GM23338 (cell line): ENCODE results near the gene SLC7A4. TPM values are rescaled to one million over a fixed set of nuclear protein-coding genes. Genes with fewer than 3 reads are reported as not detected.

ENCODE experiments used
- ATAC-seq: fragments of 200-7000 bp; cut with Tn5 transposase; 3 replicates; pipeline ENCODE4 v1.9.1; 2020
- DNase-seq: peaks from one replicate; pipeline ENCODE4 v3.0.0-alpha.2; 2015; ENCODE audit warnings: low spot score
- H2AFZ ChIP-seq: fragments of 200-600 bp; sonication (generic); 2 replicates; pipeline ENCODE4 v1.8.0; 2016; ENCODE audit warnings: antibody characterized with exemption, mild to moderate bottlenecking, moderate library complexity
- H3F3A ChIP-seq: fragments of 200-600 bp; sonication (generic); replicated peaks from 2 replicates; pipeline ENCODE4 v1.8.0; 2017; ENCODE audit warnings: antibody characterized with exemption, mixed run types, low read depth
- H3K27ac ChIP-seq: fragments of 200-600 bp; sonication (generic); 2 replicates; pipeline ENCODE4 v1.6.1; 2016; ENCODE audit warnings: low read depth
- H3K27me3 ChIP-seq: fragments of 200-600 bp; sonication (generic); 2 replicates; pipeline ENCODE4 v1.8.0; 2016; ENCODE audit warnings: mild to moderate bottlenecking, mixed run types, moderate library complexity; ENCODE audit not compliant: insufficient read depth
- H3K36me3 ChIP-seq: fragments of 200-600 bp; sonication (generic); 2 replicates; pipeline ENCODE4 v1.8.0; 2016; ENCODE audit warnings: mild to moderate bottlenecking; ENCODE audit not compliant: insufficient read depth
- H3K4me1 ChIP-seq: fragments of 200-600 bp; sonication (generic); 2 replicates; pipeline ENCODE4 v1.8.0; 2016; ENCODE audit warnings: mild to moderate bottlenecking, moderate library complexity; ENCODE audit not compliant: insufficient read depth
- H3K4me2 ChIP-seq: fragments of 200-600 bp; sonication (generic); 2 replicates; pipeline ENCODE4 v1.7.1; 2017; ENCODE audit warnings: mixed run types
- H3K4me3 ChIP-seq: fragments of 200-600 bp; sonication (generic); 2 replicates; pipeline ENCODE4 v1.6.1; 2016; ENCODE audit warnings: mixed run types
- H3K79me2 ChIP-seq: fragments of 200-600 bp; sonication (generic); replicated peaks from 2 replicates; pipeline ENCODE4 v1.8.0; 2017; ENCODE audit warnings: mild to moderate bottlenecking; ENCODE audit not compliant: insufficient read depth
- H3K9me2 ChIP-seq: fragments of 200-600 bp; sonication (generic); 2 replicates; pipeline ENCODE4 v1.8.0; 2017; ENCODE audit not compliant: insufficient read depth
- H4K20me1 ChIP-seq: fragments of 200-600 bp; sonication (generic); replicated peaks from 2 replicates; pipeline ENCODE4 v1.8.0; 2017; ENCODE audit warnings: mild to moderate bottlenecking; ENCODE audit not compliant: insufficient read depth
- H3K27ac Mint-ChIP-seq: 2 replicates; pipeline ENCODE4 v1.8.0; 2020; ENCODE audit warnings: inconsistent platforms, mild to moderate bottlenecking, moderate library complexity, mixed read lengths
- H3K27me3 Mint-ChIP-seq: 3 replicates; pipeline ENCODE4 v1.8.0; 2022; ENCODE audit warnings: low read depth, mild to moderate bottlenecking, moderate library complexity, mixed read lengths, inconsistent platforms; ENCODE audit not compliant: insufficient read depth, poor library complexity
- H3K36me3 Mint-ChIP-seq: 3 replicates; pipeline ENCODE4 v1.8.0; 2021; ENCODE audit warnings: low read depth, mild to moderate bottlenecking, inconsistent platforms, moderate library complexity, mixed read lengths
- H3K4me1 Mint-ChIP-seq: 3 replicates; pipeline ENCODE4 v1.8.0; 2020; ENCODE audit warnings: mild to moderate bottlenecking, inconsistent platforms, mixed read lengths
- H3K4me3 Mint-ChIP-seq: 3 replicates; pipeline ENCODE4 v1.8.0; 2021; ENCODE audit warnings: moderate library complexity, mild to moderate bottlenecking, inconsistent platforms, mixed read lengths
- H3K9me3 Mint-ChIP-seq: 3 replicates; pipeline ENCODE4 v1.8.0; 2020; ENCODE audit warnings: moderate library complexity, mild to moderate bottlenecking, inconsistent platforms, mixed read lengths
- CREB1 ChIP-seq: fragments of 250-450 bp; sonication (Bioruptor Pico); IDR thresholded peaks from 2 replicates; pipeline ENCODE4 v1.5.0; 2020; ENCODE audit warnings: low read depth, mild to moderate bottlenecking, moderate library complexity
- EZH2 ChIP-seq: fragments of 200-600 bp; sonication (generic); IDR thresholded peaks from one replicate; pipeline ENCODE4 v1.8.0; 2017; ENCODE audit warnings: antibody characterized with exemption, mild to moderate bottlenecking, low read depth; ENCODE audit not compliant: unreplicated experiment
- EZH2phosphoT487 ChIP-seq: fragments of 200-600 bp; sonication (generic); IDR thresholded peaks from one replicate; pipeline ENCODE4 v1.8.1; 2018; ENCODE audit warnings: antibody characterized with exemption; ENCODE audit not compliant: unreplicated experiment
- JUNB ChIP-seq: IDR thresholded peaks from one replicate; pipeline ENCODE4 v1.6.1; 2016; ENCODE audit warnings: antibody characterized with exemption; ENCODE audit not compliant: unreplicated experiment
- NANOG ChIP-seq: IDR thresholded peaks from 2 replicates; pipeline ENCODE4 v1.6.1; 2016; ENCODE audit warnings: antibody characterized with exemption, borderline replicate concordance
- POLR2AphosphoS5 ChIP-seq: IDR thresholded peaks from 2 replicates; pipeline ENCODE4 v1.6.1; 2016; ENCODE audit warnings: antibody characterized with exemption, low read depth
- STAT1 ChIP-seq: IDR thresholded peaks from one replicate; pipeline ENCODE4 v1.6.1; 2016; ENCODE audit warnings: antibody characterized with exemption; ENCODE audit not compliant: unreplicated experiment
- ZNF114 ChIP-seq: fragments of 250-450 bp; sonication (Bioruptor Pico); IDR thresholded peaks from 2 replicates; pipeline ENCODE4 v1.5.0; 2020; ENCODE audit warnings: mild to moderate bottlenecking, moderate library complexity
- ZNF331 ChIP-seq: fragments of 250-450 bp; sonication (Bioruptor Pico); IDR thresholded peaks from 2 replicates; pipeline ENCODE4 v1.5.0; 2020; ENCODE audit warnings: low read depth, mild to moderate bottlenecking, moderate library complexity
- polyA plus RNA-seq: library from polyadenylated mRNA; unstranded; fragments of >200 nt; fragmentation: Nextera tagmentation; extraction: Ambion mirVana; gene quantifications from 2 replicates; pipeline ENCODE4 v1.2.1, GENCODE V29; 2016
- total RNA-seq: library from RNA; depleted of rRNA; stranded (reverse); fragments of >200 nt; shearing (Covaris generic); gene quantifications from 2 replicates; pipeline ENCODE4 v1.2.3, GENCODE V29; 2014
- TF ChIP-seq, protein P1 (sequence below): fragments of 250-450 bp; sonication (Bioruptor Pico); IDR thresholded peaks from 2 replicates; pipeline ENCODE4 v1.5.0; 2020; ENCODE audit warnings: mild to moderate bottlenecking, moderate library complexity
- TF ChIP-seq, protein P2 (sequence below): IDR thresholded peaks from one replicate; pipeline ENCODE4 v1.6.1; 2018; ENCODE audit warnings: antibody characterized with exemption; ENCODE audit not compliant: unreplicated experiment
- TF ChIP-seq, protein P3 (sequence below): IDR thresholded peaks from 2 replicates; pipeline ENCODE4 v1.6.1; 2016; ENCODE audit warnings: antibody characterized with exemption
- TF ChIP-seq, protein P4 (sequence below), 2 experiments: fragments of 200-600 bp in 1 of 2; sonication (generic) in 1 of 2; conservative IDR thresholded peaks; 2 replicates each; pipeline versions ENCODE4 v1.5.1 to v1.6.1; 2016 to 2017; ENCODE audit warnings: antibody characterized with exemption in 2 of 2, low read depth in 2 of 2, mild to moderate bottlenecking in 2 of 2, moderate library complexity in 1 of 2

SLC7A4 gene
- total and polyA plus RNA-seq, 2 experiments from 2014 or later = 0.07 to 0.44 TPM

- H3K9me2 ChIP-seq = no peaks in the 10 kb centered on the region
- no peaks in the 10 kb centered on the region for H3K79me2 ChIP-seq
- H3K27ac Mint-ChIP-seq = no peak overlapping the region
- peak overlapping the region; percentile 94 for H2AFZ ChIP-seq
- H3K9me3 Mint-ChIP-seq = no peaks in the 10 kb centered on the region
- peaks cover 32% of the 10 kb centered on the region for H3K4me1 Mint-ChIP-seq
- no peaks in the 10 kb centered on the region for H3K36me3 ChIP-seq
- no peaks in the 10 kb centered on the region for H4K20me1 ChIP-seq
- no peaks in the 10 kb centered on the region for H3K27me3 ChIP-seq
- ATAC-seq (peak; percentile 57), DNase-seq (peak; percentile 49)
- H3K27ac ChIP-seq = no peak overlapping the region
- no peak for TF ChIP-seq JUNB
- no peak for TF ChIP-seq ZNF114 (CRISPR knock-in tag)
- no peak for TF ChIP-seq EZH2
- TF ChIP-seq, protein P1, sequence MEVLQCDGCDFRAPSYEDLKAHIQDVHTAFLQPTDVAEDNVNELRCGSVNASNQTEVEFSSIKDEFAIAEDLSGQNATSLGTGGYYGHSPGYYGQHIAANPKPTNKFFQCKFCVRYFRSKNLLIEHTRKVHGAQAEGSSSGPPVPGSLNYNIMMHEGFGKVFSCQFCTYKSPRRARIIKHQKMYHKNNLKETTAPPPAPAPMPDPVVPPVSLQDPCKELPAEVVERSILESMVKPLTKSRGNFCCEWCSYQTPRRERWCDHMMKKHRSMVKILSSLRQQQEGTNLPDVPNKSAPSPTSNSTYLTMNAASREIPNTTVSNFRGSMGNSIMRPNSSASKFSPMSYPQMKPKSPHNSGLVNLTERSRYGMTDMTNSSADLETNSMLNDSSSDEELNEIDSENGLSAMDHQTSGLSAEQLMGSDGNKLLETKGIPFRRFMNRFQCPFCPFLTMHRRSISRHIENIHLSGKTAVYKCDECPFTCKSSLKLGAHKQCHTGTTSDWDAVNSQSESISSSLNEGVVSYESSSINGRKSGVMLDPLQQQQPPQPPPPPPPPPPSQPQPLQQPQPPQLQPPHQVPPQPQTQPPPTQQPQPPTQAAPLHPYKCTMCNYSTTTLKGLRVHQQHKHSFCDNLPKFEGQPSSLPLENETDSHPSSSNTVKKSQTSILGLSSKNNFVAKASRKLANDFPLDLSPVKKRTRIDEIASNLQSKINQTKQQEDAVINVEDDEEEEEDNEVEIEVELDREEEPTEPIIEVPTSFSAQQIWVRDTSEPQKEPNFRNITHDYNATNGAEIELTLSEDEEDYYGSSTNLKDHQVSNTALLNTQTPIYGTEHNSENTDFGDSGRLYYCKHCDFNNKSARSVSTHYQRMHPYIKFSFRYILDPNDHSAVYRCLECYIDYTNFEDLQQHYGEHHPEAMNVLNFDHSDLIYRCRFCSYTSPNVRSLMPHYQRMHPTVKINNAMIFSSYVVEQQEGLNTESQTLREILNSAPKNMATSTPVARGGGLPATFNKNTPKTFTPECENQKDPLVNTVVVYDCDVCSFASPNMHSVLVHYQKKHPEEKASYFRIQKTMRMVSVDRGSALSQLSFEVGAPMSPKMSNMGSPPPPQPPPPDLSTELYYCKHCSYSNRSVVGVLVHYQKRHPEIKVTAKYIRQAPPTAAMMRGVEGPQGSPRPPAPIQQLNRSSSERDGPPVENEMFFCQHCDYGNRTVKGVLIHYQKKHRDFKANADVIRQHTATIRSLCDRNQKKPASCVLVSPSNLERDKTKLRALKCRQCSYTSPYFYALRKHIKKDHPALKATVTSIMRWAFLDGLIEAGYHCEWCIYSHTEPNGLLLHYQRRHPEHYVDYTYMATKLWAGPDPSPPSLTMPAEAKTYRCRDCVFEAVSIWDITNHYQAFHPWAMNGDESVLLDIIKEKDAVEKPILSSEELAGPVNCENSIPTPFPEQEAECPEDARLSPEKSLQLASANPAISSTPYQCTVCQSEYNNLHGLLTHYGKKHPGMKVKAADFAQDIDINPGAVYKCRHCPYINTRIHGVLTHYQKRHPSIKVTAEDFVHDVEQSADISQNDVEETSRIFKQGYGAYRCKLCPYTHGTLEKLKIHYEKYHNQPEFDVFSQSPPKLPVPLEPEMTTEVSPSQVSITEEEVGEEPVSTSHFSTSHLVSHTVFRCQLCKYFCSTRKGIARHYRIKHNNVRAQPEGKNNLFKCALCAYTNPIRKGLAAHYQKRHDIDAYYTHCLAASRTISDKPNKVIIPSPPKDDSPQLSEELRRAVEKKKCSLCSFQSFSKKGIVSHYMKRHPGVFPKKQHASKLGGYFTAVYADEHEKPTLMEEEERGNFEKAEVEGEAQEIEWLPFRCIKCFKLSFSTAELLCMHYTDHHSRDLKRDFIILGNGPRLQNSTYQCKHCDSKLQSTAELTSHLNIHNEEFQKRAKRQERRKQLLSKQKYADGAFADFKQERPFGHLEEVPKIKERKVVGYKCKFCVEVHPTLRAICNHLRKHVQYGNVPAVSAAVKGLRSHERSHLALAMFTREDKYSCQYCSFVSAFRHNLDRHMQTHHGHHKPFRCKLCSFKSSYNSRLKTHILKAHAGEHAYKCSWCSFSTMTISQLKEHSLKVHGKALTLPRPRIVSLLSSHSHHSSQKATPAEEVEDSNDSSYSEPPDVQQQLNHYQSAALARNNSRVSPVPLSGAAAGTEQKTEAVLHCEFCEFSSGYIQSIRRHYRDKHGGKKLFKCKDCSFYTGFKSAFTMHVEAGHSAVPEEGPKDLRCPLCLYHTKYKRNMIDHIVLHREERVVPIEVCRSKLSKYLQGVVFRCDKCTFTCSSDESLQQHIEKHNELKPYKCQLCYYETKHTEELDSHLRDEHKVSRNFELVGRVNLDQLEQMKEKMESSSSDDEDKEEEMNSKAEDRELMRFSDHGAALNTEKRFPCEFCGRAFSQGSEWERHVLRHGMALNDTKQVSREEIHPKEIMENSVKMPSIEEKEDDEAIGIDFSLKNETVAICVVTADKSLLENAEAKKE (CRISPR knock-in tag) = no peak
- no peak for TF ChIP-seq POLR2AphosphoS5
- TF ChIP-seq, protein P2, sequence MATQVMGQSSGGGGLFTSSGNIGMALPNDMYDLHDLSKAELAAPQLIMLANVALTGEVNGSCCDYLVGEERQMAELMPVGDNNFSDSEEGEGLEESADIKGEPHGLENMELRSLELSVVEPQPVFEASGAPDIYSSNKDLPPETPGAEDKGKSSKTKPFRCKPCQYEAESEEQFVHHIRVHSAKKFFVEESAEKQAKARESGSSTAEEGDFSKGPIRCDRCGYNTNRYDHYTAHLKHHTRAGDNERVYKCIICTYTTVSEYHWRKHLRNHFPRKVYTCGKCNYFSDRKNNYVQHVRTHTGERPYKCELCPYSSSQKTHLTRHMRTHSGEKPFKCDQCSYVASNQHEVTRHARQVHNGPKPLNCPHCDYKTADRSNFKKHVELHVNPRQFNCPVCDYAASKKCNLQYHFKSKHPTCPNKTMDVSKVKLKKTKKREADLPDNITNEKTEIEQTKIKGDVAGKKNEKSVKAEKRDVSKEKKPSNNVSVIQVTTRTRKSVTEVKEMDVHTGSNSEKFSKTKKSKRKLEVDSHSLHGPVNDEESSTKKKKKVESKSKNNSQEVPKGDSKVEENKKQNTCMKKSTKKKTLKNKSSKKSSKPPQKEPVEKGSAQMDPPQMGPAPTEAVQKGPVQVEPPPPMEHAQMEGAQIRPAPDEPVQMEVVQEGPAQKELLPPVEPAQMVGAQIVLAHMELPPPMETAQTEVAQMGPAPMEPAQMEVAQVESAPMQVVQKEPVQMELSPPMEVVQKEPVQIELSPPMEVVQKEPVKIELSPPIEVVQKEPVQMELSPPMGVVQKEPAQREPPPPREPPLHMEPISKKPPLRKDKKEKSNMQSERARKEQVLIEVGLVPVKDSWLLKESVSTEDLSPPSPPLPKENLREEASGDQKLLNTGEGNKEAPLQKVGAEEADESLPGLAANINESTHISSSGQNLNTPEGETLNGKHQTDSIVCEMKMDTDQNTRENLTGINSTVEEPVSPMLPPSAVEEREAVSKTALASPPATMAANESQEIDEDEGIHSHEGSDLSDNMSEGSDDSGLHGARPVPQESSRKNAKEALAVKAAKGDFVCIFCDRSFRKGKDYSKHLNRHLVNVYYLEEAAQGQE = no peak
- no peak for TF ChIP-seq CREB1 (CRISPR knock-in tag)
- TF ChIP-seq, protein P3, sequence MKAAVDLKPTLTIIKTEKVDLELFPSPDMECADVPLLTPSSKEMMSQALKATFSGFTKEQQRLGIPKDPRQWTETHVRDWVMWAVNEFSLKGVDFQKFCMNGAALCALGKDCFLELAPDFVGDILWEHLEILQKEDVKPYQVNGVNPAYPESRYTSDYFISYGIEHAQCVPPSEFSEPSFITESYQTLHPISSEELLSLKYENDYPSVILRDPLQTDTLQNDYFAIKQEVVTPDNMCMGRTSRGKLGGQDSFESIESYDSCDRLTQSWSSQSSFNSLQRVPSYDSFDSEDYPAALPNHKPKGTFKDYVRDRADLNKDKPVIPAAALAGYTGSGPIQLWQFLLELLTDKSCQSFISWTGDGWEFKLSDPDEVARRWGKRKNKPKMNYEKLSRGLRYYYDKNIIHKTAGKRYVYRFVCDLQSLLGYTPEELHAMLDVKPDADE = no peak
- no peak for TF ChIP-seq ZNF331 (CRISPR knock-in tag)
- TF ChIP-seq NANOG = no peak
- no peak for TF ChIP-seq EZH2phosphoT487
- TF ChIP-seq STAT1 = no peak
- TF ChIP-seq, protein P4, sequence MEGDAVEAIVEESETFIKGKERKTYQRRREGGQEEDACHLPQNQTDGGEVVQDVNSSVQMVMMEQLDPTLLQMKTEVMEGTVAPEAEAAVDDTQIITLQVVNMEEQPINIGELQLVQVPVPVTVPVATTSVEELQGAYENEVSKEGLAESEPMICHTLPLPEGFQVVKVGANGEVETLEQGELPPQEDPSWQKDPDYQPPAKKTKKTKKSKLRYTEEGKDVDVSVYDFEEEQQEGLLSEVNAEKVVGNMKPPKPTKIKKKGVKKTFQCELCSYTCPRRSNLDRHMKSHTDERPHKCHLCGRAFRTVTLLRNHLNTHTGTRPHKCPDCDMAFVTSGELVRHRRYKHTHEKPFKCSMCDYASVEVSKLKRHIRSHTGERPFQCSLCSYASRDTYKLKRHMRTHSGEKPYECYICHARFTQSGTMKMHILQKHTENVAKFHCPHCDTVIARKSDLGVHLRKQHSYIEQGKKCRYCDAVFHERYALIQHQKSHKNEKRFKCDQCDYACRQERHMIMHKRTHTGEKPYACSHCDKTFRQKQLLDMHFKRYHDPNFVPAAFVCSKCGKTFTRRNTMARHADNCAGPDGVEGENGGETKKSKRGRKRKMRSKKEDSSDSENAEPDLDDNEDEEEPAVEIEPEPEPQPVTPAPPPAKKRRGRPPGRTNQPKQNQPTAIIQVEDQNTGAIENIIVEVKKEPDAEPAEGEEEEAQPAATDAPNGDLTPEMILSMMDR (conservative IDR thresholded peaks at IDR 0.05; ENCODE audit: low read depth in 2 of 2) = no peak
- H3K4me3 ChIP-seq = no peak overlapping the region
- H3F3A ChIP-seq = no peaks in the 10 kb centered on the region
- peak overlapping the region; percentile 60; the same call in 1 of the 2 replicates for H3K4me2 ChIP-seq
- peaks cover 17% of the 10 kb centered on the region for H3K27me3 Mint-ChIP-seq
- H3K4me1 ChIP-seq = peaks cover 19% of the 10 kb centered on the region
- peak overlapping the region; percentile 19; the same call in 1 of the 3 replicates for H3K4me3 Mint-ChIP-seq
- no peaks in the 10 kb centered on the region; the same call in 2 of the 3 replicates for H3K36me3 Mint-ChIP-seq
Observed at GRCh38 chr22:21055880-21056319, 23.5 kb upstream of the SLC7A4 start.
